Measurements from ENCODE around the gene PER3. TPM values are rescaled to one million over a fixed set of nuclear protein-coding genes. Genes with fewer than 3 reads are reported as not detected.

The PER3 gene
- total and polyA plus RNA-seq, 9 of the 15 experiments (the other 6 are each of a cell fraction or from before 2014, with no cell fraction given) = 11.9 to 22.5 (median 14.6) TPM

GRCh38 chr1:7827126-7827955 is 43.2 kb downstream of the PER3 start (continued):
- TF ChIP-seq, protein P1, sequence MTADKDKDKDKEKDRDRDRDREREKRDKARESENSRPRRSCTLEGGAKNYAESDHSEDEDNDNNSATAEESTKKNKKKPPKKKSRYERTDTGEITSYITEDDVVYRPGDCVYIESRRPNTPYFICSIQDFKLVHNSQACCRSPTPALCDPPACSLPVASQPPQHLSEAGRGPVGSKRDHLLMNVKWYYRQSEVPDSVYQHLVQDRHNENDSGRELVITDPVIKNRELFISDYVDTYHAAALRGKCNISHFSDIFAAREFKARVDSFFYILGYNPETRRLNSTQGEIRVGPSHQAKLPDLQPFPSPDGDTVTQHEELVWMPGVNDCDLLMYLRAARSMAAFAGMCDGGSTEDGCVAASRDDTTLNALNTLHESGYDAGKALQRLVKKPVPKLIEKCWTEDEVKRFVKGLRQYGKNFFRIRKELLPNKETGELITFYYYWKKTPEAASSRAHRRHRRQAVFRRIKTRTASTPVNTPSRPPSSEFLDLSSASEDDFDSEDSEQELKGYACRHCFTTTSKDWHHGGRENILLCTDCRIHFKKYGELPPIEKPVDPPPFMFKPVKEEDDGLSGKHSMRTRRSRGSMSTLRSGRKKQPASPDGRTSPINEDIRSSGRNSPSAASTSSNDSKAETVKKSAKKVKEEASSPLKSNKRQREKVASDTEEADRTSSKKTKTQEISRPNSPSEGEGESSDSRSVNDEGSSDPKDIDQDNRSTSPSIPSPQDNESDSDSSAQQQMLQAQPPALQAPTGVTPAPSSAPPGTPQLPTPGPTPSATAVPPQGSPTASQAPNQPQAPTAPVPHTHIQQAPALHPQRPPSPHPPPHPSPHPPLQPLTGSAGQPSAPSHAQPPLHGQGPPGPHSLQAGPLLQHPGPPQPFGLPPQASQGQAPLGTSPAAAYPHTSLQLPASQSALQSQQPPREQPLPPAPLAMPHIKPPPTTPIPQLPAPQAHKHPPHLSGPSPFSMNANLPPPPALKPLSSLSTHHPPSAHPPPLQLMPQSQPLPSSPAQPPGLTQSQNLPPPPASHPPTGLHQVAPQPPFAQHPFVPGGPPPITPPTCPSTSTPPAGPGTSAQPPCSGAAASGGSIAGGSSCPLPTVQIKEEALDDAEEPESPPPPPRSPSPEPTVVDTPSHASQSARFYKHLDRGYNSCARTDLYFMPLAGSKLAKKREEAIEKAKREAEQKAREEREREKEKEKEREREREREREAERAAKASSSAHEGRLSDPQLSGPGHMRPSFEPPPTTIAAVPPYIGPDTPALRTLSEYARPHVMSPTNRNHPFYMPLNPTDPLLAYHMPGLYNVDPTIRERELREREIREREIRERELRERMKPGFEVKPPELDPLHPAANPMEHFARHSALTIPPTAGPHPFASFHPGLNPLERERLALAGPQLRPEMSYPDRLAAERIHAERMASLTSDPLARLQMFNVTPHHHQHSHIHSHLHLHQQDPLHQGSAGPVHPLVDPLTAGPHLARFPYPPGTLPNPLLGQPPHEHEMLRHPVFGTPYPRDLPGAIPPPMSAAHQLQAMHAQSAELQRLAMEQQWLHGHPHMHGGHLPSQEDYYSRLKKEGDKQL (CRISPR knock-in tag; IDR thresholded peaks at IDR 0.05; ENCODE audit: borderline replicate concordance) = no peak
- no peak for TF ChIP-seq RB1 (IDR thresholded peaks at IDR 0.05; ENCODE audit: low read depth)
- TF ChIP-seq TBP (optimal IDR thresholded peaks at IDR 0.05; ENCODE audit: low read depth, low read length) = peak; percentile 39
- TF ChIP-seq FOXO4 (CRISPR knock-in tag; IDR thresholded peaks at IDR 0.05) = no peak
- no peak; the same call in 1 of the 2 replicates for TF ChIP-seq TEAD2 (tag; IDR thresholded peaks at IDR 0.05)
- no peak for TF ChIP-seq MYBL2 (IDR thresholded peaks at IDR 0.05; ENCODE audit: low read depth)
- TF ChIP-seq MYBL2 (CRISPR knock-in tag; IDR thresholded peaks at IDR 0.05; ENCODE audit: borderline replicate concordance) = no peak
- no peak for TF ChIP-seq ZC3H4 (CRISPR knock-in tag; IDR thresholded peaks at IDR 0.05; ENCODE audit: borderline replicate concordance)
- no peak for TF ChIP-seq PPARD (CRISPR knock-in tag; IDR thresholded peaks at IDR 0.05)
- TF ChIP-seq ZBED1 (IDR thresholded peaks at IDR 0.05) = no peak
- TF ChIP-seq CREB3 (tag; conservative IDR thresholded peaks at IDR 0.05; ENCODE audit: low read depth) = no peak
- 0 out of 2 replicates have a peak, but pooled peaks have one; percentile 40 for TF ChIP-seq PML (IDR thresholded peaks at IDR 0.05; ENCODE audit: low read length)
- peak; percentile 85 for TF ChIP-seq RBBP5 (IDR thresholded peaks at IDR 0.05; ENCODE audit: borderline replicate concordance, insufficient read depth, low read length, poor library complexity, severe bottlenecking)
- TF ChIP-seq SLC30A9 (CRISPR knock-in tag; IDR thresholded peaks at IDR 0.05) = no peak
- TF ChIP-seq, protein P2, sequence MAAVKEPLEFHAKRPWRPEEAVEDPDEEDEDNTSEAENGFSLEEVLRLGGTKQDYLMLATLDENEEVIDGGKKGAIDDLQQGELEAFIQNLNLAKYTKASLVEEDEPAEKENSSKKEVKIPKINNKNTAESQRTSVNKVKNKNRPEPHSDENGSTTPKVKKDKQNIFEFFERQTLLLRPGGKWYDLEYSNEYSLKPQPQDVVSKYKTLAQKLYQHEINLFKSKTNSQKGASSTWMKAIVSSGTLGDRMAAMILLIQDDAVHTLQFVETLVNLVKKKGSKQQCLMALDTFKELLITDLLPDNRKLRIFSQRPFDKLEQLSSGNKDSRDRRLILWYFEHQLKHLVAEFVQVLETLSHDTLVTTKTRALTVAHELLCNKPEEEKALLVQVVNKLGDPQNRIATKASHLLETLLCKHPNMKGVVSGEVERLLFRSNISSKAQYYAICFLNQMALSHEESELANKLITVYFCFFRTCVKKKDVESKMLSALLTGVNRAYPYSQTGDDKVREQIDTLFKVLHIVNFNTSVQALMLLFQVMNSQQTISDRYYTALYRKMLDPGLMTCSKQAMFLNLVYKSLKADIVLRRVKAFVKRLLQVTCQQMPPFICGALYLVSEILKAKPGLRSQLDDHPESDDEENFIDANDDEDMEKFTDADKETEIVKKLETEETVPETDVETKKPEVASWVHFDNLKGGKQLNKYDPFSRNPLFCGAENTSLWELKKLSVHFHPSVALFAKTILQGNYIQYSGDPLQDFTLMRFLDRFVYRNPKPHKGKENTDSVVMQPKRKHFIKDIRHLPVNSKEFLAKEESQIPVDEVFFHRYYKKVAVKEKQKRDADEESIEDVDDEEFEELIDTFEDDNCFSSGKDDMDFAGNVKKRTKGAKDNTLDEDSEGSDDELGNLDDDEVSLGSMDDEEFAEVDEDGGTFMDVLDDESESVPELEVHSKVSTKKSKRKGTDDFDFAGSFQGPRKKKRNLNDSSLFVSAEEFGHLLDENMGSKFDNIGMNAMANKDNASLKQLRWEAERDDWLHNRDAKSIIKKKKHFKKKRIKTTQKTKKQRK (IDR thresholded peaks at IDR 0.05; ENCODE audit: borderline replicate concordance, low read depth, low read length) = no peak
- no peak for TF ChIP-seq ZNF785 (CRISPR knock-in tag; IDR thresholded peaks at IDR 0.05)

Data from K562 (cell line).